ENCODE results near the gene PIK3R3.

- TF ChIP-seq EZH2 (IDR thresholded peaks at IDR 0.05; ENCODE audit: low read length) (no peak), CTCF (optimal IDR thresholded peaks at IDR 0.05 in 1 of 3, IDR thresholded peaks at IDR 0.05 in 1 of 3, conservative IDR thresholded peaks at IDR 0.05 in 1 of 3; ENCODE audit: extremely low read depth in 1 of 3, insufficient read depth in 2 of 3, low read length in 3 of 3) (no peak)
Observed at GRCh38 chr1:46080257-46080656, 52.2 kb downstream of the PIK3R3 start.

Measured in keratinocyte (primary cell).